Measurements from ENCODE around the gene RHBDD3. TPM values are rescaled to one million over a fixed set of nuclear protein-coding genes. Genes with fewer than 3 reads are reported as not detected.

RHBDD3 gene
- total RNA-seq, 1 donor from 2014 or later, result 17.9 TPM

DNA sequence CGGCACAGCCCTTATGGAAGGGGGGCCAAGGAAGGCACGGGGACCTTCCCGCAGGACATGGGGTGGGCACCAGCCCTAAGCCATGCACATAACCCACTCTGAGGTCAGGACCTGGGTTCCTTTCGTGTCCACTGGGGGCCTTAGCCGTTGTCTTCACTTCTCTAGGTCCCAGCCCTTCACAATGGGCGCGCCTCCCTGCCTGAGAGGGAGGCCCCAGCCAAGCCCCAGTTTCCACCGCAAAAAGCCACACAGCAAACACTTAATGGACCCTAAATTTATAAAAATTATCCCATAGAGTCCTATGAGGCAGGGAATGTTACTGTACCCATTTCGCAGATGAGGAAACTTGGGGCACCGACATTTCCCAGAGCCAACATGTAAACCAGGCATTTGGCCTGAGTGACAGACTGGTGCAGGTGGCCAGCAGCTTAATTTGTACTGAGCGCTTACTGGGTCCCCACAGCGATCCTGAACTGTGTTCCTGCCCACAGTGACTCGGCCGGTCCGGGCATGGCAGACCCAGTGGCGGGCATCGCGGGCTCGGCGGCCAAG lies 39.9 kb upstream of the RHBDD3 start:
- ChIA-PET POLR2A (no interaction called here), CTCF (no interaction called here)
- peaks cover 24% of the 10 kb centered on the region for H3K27me3 Mint-ChIP-seq
- H3K9me3 Mint-ChIP-seq, result no peaks in the 10 kb centered on the region
- intact Hi-C loops (cut with micrococcal nuclease), result no loop called here
- no peaks in the 10 kb centered on the region for H3K36me3 Mint-ChIP-seq (ENCODE audit: low read depth)
- H3K27ac Mint-ChIP-seq, result no peak overlapping the region
- DNase-seq (no peak), ATAC-seq (ENCODE audit: low read depth) (no peak)
- H3K4me1 Mint-ChIP-seq, result peaks cover 25% of the 10 kb centered on the region
- TF ChIP-seq, protein P1, sequence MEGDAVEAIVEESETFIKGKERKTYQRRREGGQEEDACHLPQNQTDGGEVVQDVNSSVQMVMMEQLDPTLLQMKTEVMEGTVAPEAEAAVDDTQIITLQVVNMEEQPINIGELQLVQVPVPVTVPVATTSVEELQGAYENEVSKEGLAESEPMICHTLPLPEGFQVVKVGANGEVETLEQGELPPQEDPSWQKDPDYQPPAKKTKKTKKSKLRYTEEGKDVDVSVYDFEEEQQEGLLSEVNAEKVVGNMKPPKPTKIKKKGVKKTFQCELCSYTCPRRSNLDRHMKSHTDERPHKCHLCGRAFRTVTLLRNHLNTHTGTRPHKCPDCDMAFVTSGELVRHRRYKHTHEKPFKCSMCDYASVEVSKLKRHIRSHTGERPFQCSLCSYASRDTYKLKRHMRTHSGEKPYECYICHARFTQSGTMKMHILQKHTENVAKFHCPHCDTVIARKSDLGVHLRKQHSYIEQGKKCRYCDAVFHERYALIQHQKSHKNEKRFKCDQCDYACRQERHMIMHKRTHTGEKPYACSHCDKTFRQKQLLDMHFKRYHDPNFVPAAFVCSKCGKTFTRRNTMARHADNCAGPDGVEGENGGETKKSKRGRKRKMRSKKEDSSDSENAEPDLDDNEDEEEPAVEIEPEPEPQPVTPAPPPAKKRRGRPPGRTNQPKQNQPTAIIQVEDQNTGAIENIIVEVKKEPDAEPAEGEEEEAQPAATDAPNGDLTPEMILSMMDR (IDR thresholded peaks at IDR 0.05), result no peak
- H3K4me3 Mint-ChIP-seq, result peak overlapping the region; percentile 70

DNA sequence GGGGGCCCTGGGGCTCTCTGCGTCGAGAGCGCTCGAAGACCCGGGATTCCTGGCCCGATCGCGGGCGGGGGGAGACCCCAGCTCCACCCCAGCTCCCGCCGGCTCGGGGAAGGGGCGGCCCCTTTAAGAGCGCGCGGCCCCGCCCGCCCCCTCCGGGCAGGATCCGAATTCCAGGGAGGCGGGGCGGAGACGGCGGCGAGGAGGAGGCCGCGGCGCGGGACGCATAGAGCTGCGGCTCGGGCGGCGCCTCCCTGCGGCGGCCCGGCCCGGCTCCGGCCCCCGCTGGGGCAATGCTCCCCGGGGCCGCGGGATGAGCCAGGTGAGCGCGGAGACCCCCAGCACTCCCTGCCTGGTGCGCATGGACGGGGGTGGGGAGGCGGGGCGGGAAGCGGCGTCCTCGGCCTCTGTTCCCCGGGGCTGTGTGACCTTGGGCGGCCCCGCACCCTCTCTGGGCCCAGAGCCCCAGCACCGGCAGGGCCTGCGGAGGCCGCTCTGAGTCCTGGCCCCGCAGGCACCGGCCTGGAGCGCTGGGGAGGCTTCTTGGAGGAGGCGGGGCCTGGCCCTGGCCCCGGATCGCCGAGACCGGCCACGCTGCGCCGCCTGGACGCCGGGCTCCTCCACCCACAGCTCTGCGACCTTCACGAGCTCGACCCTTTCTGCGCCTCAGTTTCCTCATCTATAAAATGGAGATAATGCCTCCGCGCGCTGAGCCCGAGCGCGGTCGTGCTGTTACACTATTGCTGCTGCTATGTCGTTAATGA lies 39.2 kb upstream of the RHBDD3 start:
- DNase-seq, result no peak
- no peak overlapping the region for H3K27ac Mint-ChIP-seq

DNA sequence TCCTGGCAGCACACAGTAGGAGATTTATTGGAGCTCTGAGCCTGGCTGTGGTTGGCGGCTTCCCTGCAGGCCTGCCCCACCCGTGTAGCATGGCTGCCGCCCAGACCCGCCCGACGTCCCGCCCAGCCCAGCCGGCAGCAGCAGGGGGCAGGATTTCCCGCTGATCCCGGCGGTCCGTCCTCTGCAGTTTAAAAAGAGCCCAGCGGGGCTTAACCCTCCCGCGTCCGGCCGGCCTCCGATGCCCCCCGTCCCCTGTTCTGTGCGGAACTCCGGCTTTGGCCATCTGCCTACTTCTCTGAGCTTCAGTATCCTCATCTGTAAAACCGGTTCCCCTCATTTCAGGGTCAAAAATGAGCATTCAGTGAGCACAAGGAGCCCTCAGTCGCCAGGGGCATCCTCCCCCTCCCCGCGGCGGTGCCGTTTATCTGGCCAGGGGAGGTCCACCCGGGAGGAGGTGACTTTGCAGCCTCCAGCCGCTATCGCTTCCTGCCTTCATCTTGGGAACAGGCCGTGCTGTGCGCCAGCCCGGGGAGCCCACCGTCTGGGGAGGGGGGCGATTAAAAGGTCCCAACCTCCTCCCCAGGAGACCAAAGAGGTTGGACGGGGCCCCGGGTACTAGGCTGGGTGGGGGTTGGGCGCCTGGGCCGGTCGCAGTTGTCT lies 38.5 kb upstream of the RHBDD3 start, which contains the start of gene GAS2L1:
Gene GAS2L1 (plus strand): TSS at position 476 of the 660 bp plus-strand sequence. CDS start 1,456 bp downstream, outside the sequence.
- ATAC-seq (ENCODE audit: low read depth) (peak; percentile 62), DNase-seq (no peak)
- Mint-ChIP-seq H3K27ac (no peak within 1 kb of the TSS), H3K9me3 (no peaks in the 10 kb centered on the region), H3K4me3 (peak within 1 kb of the TSS; percentile 75), H3K36me3 (ENCODE audit: low read depth) (peaks cover 1% of the 10 kb centered on the region), H3K27me3 (peaks cover 16% of the 10 kb centered on the region), H3K4me1 (peaks cover 24% of the 10 kb centered on the region)
- ChIA-PET POLR2A (interaction anchor here (0.7 kb wide), 1 partner anchor 52 kb away, joined by 10 read pairs; no protein-coding TSS in a partner anchor), CTCF (no interaction called here)
- TF ChIP-seq, protein P1 (IDR thresholded peaks at IDR 0.05), result no peak
- intact Hi-C loops (cut with micrococcal nuclease), result loop anchor here (1.0 kb wide), 1 partner anchor 218 kb away; no protein-coding TSS in a partner anchor

More for the DNA sequence above, 39.2 kb upstream of the RHBDD3 start:
- Mint-ChIP-seq H3K27me3 (peaks cover 18% of the 10 kb centered on the region), H3K9me3 (no peaks in the 10 kb centered on the region), H3K4me1 (peaks cover 25% of the 10 kb centered on the region), H3K4me3 (peak overlapping the region; percentile 75), H3K36me3 (ENCODE audit: low read depth) (no peaks in the 10 kb centered on the region)
- intact Hi-C loops (cut with micrococcal nuclease), result loop anchor here (1.0 kb wide), 1 partner anchor 217 kb away; no protein-coding TSS in a partner anchor
- TF ChIP-seq, protein P1 (IDR thresholded peaks at IDR 0.05), result no peak
- POLR2A ChIA-PET, result no interaction called here
- CTCF ChIA-PET, result no interaction called here
- peak; percentile 23 for ATAC-seq (ENCODE audit: low read depth)

DNA sequence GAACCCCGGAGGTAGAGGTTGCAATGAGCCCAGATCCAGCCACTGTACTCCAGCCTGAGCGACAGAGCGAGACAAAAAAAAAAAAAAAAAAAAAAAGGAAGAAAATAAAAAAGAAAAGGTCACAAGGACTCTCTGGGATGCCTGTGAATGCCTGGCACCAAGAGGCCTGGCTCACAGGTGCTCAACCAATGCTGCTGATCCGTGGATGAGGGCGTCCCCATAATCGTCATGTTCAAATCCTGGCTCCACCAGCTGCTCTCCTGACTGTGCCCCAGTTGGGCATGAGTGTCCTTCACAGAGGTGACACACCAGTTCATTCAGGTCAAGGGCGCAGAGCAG lies 38.0 kb upstream of the RHBDD3 start:
- intact Hi-C loops (cut with micrococcal nuclease), result loop anchor here (1.0 kb wide), 1 partner anchor 218 kb away; no protein-coding TSS in a partner anchor
- Mint-ChIP-seq H3K4me3 (peak overlapping the region; percentile 75), H3K27me3 (peaks cover 15% of the 10 kb centered on the region), H3K9me3 (no peaks in the 10 kb centered on the region), H3K27ac (no peak overlapping the region), H3K4me1 (peaks cover 19% of the 10 kb centered on the region), H3K36me3 (ENCODE audit: low read depth) (peaks cover 6% of the 10 kb centered on the region)
- ChIA-PET CTCF (no interaction called here), POLR2A (interaction anchor here (0.7 kb wide), 1 partner anchor 51 kb away, joined by 10 read pairs; no protein-coding TSS in a partner anchor)
- ATAC-seq (ENCODE audit: low read depth) (no peak), DNase-seq (no peak)
- TF ChIP-seq, protein P1 (IDR thresholded peaks at IDR 0.05), result no peak

Data from activated B cell treated with CpG ODN at 0.5 μM for 24 hours (primary cell).